Measurements from ENCODE around the gene RNU4-1. TPM values are rescaled to one million over a fixed set of nuclear protein-coding genes. Genes with fewer than 3 reads are reported as not detected.

RNU4-1 gene
- total RNA-seq, 1 experiment from 2014 or later: 2,436 TPM

DNA sequence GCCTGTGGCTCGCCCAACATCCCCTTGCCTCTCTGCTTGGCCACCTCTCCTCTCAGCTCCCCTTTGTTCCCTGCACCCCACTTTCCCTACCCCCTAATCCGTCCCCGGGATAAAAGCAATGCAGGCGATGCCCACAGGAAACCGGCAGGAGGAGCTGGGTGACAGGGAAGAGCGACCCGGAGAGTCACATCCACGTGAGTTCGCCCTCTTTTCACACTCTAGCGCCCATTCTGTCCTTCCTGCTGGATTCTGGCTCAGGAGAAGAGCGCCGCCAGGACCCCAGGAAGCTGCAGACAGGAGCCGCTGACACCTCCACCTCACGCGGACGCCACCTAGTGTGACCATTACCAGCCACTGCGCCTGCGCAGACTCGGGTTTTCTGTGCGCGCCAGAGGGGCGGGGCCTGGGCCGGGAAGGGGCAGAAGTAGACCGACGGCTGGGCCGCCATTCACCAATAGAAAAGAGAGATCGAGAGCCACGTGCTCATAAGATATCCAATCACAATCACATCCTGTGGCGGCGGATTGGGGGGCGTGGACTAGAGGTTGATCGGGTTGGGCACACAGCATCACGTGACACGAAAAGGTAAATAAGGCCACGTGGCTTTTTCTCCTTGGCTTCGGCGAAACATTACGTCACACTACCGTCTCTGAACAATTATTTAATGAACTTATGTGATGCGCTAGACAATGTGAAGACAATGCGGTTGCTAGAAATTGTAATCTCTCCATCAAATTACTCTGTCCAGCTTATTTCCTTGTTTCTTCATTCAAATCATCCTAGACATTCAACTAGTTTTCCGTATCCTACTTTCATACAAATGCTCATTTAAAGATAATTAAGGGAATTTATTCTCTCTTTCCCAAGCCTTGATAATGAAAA, 24.4 kb upstream of the RNU4-1 start (continued):
- TF ChIP-seq, protein P1, sequence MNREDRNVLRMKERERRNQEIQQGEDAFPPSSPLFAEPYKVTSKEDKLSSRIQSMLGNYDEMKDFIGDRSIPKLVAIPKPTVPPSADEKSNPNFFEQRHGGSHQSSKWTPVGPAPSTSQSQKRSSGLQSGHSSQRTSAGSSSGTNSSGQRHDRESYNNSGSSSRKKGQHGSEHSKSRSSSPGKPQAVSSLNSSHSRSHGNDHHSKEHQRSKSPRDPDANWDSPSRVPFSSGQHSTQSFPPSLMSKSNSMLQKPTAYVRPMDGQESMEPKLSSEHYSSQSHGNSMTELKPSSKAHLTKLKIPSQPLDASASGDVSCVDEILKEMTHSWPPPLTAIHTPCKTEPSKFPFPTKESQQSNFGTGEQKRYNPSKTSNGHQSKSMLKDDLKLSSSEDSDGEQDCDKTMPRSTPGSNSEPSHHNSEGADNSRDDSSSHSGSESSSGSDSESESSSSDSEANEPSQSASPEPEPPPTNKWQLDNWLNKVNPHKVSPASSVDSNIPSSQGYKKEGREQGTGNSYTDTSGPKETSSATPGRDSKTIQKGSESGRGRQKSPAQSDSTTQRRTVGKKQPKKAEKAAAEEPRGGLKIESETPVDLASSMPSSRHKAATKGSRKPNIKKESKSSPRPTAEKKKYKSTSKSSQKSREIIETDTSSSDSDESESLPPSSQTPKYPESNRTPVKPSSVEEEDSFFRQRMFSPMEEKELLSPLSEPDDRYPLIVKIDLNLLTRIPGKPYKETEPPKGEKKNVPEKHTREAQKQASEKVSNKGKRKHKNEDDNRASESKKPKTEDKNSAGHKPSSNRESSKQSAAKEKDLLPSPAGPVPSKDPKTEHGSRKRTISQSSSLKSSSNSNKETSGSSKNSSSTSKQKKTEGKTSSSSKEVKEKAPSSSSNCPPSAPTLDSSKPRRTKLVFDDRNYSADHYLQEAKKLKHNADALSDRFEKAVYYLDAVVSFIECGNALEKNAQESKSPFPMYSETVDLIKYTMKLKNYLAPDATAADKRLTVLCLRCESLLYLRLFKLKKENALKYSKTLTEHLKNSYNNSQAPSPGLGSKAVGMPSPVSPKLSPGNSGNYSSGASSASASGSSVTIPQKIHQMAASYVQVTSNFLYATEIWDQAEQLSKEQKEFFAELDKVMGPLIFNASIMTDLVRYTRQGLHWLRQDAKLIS (CRISPR knock-in tag; IDR thresholded peaks at IDR 0.05; ENCODE audit: borderline replicate concordance): no peak
- TF ChIP-seq JUN (CRISPR knock-in tag; IDR thresholded peaks at IDR 0.05): no peak
- TF ChIP-seq, protein P2, sequence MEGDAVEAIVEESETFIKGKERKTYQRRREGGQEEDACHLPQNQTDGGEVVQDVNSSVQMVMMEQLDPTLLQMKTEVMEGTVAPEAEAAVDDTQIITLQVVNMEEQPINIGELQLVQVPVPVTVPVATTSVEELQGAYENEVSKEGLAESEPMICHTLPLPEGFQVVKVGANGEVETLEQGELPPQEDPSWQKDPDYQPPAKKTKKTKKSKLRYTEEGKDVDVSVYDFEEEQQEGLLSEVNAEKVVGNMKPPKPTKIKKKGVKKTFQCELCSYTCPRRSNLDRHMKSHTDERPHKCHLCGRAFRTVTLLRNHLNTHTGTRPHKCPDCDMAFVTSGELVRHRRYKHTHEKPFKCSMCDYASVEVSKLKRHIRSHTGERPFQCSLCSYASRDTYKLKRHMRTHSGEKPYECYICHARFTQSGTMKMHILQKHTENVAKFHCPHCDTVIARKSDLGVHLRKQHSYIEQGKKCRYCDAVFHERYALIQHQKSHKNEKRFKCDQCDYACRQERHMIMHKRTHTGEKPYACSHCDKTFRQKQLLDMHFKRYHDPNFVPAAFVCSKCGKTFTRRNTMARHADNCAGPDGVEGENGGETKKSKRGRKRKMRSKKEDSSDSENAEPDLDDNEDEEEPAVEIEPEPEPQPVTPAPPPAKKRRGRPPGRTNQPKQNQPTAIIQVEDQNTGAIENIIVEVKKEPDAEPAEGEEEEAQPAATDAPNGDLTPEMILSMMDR (IDR thresholded peaks at IDR 0.05): no peak
- TF ChIP-seq ZNF138 (CRISPR knock-in tag; conservative IDR thresholded peaks at IDR 0.05): no peak
- TF ChIP-seq PRDM15 (CRISPR knock-in tag; IDR thresholded peaks at IDR 0.05): no peak
- TF ChIP-seq, protein P3, sequence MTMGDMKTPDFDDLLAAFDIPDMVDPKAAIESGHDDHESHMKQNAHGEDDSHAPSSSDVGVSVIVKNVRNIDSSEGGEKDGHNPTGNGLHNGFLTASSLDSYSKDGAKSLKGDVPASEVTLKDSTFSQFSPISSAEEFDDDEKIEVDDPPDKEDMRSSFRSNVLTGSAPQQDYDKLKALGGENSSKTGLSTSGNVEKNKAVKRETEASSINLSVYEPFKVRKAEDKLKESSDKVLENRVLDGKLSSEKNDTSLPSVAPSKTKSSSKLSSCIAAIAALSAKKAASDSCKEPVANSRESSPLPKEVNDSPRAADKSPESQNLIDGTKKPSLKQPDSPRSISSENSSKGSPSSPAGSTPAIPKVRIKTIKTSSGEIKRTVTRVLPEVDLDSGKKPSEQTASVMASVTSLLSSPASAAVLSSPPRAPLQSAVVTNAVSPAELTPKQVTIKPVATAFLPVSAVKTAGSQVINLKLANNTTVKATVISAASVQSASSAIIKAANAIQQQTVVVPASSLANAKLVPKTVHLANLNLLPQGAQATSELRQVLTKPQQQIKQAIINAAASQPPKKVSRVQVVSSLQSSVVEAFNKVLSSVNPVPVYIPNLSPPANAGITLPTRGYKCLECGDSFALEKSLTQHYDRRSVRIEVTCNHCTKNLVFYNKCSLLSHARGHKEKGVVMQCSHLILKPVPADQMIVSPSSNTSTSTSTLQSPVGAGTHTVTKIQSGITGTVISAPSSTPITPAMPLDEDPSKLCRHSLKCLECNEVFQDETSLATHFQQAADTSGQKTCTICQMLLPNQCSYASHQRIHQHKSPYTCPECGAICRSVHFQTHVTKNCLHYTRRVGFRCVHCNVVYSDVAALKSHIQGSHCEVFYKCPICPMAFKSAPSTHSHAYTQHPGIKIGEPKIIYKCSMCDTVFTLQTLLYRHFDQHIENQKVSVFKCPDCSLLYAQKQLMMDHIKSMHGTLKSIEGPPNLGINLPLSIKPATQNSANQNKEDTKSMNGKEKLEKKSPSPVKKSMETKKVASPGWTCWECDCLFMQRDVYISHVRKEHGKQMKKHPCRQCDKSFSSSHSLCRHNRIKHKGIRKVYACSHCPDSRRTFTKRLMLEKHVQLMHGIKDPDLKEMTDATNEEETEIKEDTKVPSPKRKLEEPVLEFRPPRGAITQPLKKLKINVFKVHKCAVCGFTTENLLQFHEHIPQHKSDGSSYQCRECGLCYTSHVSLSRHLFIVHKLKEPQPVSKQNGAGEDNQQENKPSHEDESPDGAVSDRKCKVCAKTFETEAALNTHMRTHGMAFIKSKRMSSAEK (CRISPR knock-in tag; IDR thresholded peaks at IDR 0.05; ENCODE audit: borderline replicate concordance): no peak
- TF ChIP-seq MXD4 (CRISPR knock-in tag; IDR thresholded peaks at IDR 0.05; ENCODE audit: borderline replicate concordance): no peak
- no peak for TF ChIP-seq TEAD1 (CRISPR knock-in tag; IDR thresholded peaks at IDR 0.05)
- TF ChIP-seq, protein P4, sequence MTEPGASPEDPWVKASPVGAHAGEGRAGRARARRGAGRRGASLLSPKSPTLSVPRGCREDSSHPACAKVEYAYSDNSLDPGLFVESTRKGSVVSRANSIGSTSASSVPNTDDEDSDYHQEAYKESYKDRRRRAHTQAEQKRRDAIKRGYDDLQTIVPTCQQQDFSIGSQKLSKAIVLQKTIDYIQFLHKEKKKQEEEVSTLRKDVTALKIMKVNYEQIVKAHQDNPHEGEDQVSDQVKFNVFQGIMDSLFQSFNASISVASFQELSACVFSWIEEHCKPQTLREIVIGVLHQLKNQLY (CRISPR knock-in tag; IDR thresholded peaks at IDR 0.05): no peak
- TF ChIP-seq, protein P5, sequence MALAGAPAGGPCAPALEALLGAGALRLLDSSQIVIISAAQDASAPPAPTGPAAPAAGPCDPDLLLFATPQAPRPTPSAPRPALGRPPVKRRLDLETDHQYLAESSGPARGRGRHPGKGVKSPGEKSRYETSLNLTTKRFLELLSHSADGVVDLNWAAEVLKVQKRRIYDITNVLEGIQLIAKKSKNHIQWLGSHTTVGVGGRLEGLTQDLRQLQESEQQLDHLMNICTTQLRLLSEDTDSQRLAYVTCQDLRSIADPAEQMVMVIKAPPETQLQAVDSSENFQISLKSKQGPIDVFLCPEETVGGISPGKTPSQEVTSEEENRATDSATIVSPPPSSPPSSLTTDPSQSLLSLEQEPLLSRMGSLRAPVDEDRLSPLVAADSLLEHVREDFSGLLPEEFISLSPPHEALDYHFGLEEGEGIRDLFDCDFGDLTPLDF (CRISPR knock-in tag; IDR thresholded peaks at IDR 0.05): no peak
- TF ChIP-seq FOXK1 (CRISPR knock-in tag; IDR thresholded peaks at IDR 0.05): peak; percentile 100
- TF ChIP-seq JAZF1 (CRISPR knock-in tag; IDR thresholded peaks at IDR 0.05): no peak
- TF ChIP-seq NFYB (CRISPR knock-in tag; conservative IDR thresholded peaks at IDR 0.05; ENCODE audit: low read depth): peak; percentile 70
- no peak for TF ChIP-seq NR1H2 (CRISPR knock-in tag; IDR thresholded peaks at IDR 0.05)
- no peak for TF ChIP-seq PREB (CRISPR knock-in tag; IDR thresholded peaks at IDR 0.05; ENCODE audit: borderline replicate concordance)
- TF ChIP-seq, protein P6, sequence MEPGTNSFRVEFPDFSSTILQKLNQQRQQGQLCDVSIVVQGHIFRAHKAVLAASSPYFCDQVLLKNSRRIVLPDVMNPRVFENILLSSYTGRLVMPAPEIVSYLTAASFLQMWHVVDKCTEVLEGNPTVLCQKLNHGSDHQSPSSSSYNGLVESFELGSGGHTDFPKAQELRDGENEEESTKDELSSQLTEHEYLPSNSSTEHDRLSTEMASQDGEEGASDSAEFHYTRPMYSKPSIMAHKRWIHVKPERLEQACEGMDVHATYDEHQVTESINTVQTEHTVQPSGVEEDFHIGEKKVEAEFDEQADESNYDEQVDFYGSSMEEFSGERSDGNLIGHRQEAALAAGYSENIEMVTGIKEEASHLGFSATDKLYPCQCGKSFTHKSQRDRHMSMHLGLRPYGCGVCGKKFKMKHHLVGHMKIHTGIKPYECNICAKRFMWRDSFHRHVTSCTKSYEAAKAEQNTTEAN (CRISPR knock-in tag; IDR thresholded peaks at IDR 0.05): no peak
- TF ChIP-seq ZMAT4 (CRISPR knock-in tag; IDR thresholded peaks at IDR 0.05): no peak
- no peak for TF ChIP-seq IRF2 (CRISPR knock-in tag; IDR thresholded peaks at IDR 0.05; ENCODE audit: borderline replicate concordance, low read depth)
- no peak for TF ChIP-seq EMX1 (CRISPR knock-in tag; IDR thresholded peaks at IDR 0.05)

Measured in WTC11 (cell line).